T47D (cell line): ENCODE measurements around the gene RNF43.
A peak's percentile ranks its signal among the peaks of the same experiment; 100 is the strongest.

Experiments
- DNase-seq, 2 experiments: peaks; one replicate each; pipeline versions ENCODE4 v3.0.0 to v3.0.0-alpha.2; 2011 to 2012; ENCODE audit warnings: low read depth in 1 of 2, low spot score in 1 of 2
- JUND ChIP-seq: IDR thresholded peaks from 2 replicates; pipeline ENCODE4 v1.6.1; 2012; ENCODE audit warnings: low read depth
- in situ Hi-C: cut with HindIII; loops from 2 replicates; pipeline ENCODE4 v1.10.0; 2016; ENCODE audit warnings: low sequenced_read_pairs, low pct_unique_long_range_greater_than_20kb

The RNF43 gene

DNA sequence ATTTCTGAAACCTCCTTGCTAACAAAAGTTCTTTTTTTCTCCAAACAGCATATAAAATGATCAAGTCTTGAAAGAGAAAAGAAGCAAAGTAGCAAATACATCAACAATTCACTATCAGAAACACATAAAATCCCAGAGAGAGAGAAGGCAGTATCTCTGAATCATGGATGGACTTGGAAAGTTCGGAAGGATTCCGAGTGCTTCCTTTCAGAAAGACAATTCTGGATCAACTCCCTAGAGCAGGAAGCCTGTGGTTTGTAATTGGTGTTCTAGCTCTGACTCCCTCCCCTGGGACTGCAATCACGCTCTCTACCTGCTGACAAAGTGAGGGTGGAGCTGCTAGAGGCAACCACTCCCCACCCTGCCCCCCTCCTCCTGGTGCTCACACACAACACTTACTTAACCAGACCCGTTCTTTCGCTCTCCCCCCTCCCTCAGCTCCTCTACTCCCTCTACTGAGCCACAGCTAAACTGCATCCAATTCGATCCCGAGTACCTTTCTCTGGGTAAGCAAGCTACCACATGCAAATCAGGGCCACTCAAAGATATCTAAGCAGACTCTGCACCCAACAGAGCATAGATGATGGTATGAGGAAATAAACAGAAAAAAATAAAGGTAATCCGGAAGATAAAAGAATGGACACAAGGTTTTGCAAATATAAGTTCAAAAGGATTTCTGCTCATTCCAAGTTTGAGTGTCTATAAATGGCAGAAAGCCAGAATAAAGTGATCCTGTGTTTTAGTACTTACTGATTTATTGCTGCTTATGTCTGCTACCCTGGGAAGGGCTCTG lies at the start of gene RNF43:
TSS of gene RNF43 (minus strand) at position 235 of the 793 bp plus-strand sequence. CDS start 1,957 bp downstream, outside the sequence.
- 0 out of 2 replicates have a peak, but pooled peaks have one; percentile 17 for TF ChIP-seq JUND
- peak; percentile 85 to 99 for DNase-seq
- in situ Hi-C loops, result no loop called here

DNA sequence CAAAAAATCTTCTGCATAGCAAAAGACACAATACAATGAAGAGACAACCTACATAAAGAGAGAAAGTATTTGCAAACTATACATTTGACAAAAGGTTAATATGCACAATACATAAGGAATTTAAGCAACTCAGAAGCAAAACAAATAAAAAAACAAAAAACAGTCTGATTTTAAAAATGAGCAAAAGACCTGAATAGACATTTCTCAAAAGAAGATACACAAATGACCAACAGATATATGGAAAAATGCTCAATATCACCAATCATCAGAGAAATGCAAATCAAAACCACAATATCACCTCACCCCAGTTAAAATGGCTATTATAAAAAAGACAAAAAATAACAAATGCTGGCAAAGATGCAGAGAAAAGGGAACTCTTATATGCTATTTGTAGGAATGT lies 38.2 kb upstream of the RNF43 start:
- no peak for TF ChIP-seq JUND
- DNase-seq, result no peak
- in situ Hi-C loops, result no loop called here

DNA sequence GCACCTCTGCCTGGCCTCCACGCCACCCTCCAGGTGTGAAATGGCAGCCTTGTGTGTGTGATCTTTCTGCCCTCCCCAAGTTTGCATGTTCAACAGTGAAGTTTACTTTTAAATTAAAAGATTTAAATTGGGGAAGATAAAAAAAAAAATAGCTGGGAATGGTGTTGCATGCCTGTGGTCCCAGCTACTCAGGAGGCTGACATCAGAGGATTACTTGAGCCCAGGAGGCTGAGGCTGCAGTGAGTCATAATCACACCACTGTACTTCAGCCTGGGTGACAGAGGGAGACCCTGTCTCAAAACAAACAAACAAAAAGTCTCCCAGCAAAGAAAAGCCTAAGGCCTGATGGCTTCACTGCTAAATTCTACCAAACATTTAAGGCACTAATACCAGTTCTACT lies 35.4 kb upstream of the RNF43 start:
- TF ChIP-seq JUND, result no peak
- DNase-seq, result no peak

DNA sequence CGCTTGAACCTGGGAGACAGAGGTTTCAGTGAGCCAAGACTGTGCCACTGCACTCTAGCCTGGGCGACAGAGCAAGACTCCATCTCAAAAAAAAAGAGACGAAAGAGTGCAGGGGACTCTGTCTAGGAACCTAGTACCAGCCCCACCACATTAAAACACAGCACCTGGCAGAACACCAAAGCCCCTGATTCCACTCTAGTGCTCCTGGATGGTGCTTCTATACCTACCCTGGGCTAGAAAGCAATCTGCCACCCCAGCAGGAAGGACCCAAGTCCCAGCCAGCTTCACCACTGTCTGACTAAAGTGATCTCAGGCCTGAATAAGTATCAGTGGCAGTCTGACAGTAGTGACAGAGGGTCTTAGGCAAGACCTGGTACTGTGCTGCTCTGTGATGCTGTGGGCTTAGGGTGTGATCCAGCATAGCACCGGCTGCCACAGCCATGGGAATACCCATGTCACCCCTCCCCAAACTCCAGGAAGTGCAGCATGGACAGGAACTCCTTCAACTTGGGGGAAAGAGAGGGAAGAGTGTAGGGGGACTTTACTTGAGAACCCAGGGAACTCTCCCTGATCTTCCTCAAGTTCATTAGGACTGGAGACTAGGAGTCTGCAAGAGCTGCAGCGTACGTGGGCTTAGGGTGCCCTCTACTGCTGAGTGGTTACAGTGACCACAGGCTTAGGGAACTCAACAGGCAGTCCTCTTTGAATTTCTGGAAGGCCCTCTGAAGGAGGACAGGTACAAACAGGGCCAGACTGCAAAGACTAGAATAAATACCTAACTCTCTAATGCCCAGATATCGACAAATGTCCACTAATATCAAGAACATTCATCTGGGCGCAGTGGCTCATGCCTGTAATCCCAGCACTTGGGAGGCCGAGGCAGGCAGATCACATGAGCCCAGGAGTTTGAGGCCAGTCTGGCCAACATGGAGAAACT lies 30.0 kb upstream of the RNF43 start:
- in situ Hi-C loops, result no loop called here
- peak; percentile 61 to 94 for DNase-seq
- TF ChIP-seq JUND, result no peak

More for the DNA sequence above, 35.4 kb upstream of the RNF43 start:
- in situ Hi-C loops, result no loop called here

DNA sequence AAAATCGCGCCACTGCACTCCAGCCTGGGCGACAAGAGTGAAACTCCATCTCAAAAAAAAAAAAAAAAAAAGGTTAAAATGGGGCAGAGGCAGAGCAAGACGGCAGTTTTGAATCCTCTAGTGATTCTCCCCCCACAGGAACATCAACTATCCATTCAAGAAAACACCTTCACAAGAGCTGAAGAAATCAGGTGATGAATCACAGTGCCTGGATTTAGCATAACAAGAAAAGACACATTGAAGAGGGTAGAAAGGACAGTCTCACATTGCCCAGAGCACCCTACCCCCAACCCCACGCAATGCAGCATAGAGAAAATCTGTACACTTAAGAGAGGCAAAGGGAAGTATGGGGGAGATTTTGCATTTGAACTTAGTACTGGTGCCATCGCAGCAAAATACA lies 28.8 kb upstream of the RNF43 start:
- in situ Hi-C loops, result no loop called here
- no peak for DNase-seq

DNA sequence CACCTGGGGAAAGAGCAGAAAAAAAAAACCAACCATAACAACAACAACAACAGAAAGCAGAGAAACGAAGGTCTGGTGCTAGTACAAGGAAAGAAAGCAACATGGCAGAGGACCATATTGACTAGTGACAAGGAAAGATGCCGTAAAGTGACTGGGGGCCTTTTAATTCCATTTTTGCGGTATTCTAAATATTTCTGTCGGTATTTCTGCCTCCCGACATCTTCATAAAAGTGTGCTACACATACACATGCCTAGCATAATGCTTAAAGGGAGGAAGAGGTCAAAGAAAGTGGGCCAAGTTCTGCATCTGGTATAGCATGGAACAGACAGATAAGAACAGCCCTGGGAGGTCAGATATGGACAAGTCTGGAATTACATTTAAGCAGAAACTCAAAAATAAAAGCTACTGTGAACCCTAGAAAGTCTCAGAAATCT lies 19.5 kb upstream of the RNF43 start:
- TF ChIP-seq JUND, result no peak
- in situ Hi-C loops, result no loop called here
- DNase-seq, result no peak

More for the DNA sequence above, 28.8 kb upstream of the RNF43 start:
- TF ChIP-seq JUND, result no peak

DNA sequence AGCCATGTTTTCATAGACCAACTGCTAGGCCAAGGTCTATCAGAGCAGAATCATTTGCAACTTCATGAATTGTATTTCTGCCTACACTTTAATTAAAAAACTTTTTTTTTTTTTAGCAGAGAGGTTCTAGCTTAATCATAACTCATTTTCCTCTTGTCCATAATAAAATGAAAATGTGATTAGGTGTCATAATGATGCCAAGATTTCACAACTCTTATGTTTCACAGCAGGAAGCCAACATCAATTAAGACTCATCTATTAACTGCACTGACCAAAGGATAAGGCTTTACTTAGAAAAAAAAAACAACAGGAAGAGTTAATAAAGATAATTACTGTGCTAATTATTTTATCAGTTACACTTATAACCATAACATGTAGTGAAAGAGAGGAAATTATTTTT lies 18.9 kb upstream of the RNF43 start:
- no peak for DNase-seq
- no peak for TF ChIP-seq JUND
- in situ Hi-C loops, result no loop called here

- TF ChIP-seq JUND, result no peak
- DNase-seq, result peak in 1 of 2 experiments; percentile 7
- in situ Hi-C loops, result no loop called here
These were observed 15.7 kb upstream of the RNF43 start for GRCh38 chr17:58432806-58433573.

DNA sequence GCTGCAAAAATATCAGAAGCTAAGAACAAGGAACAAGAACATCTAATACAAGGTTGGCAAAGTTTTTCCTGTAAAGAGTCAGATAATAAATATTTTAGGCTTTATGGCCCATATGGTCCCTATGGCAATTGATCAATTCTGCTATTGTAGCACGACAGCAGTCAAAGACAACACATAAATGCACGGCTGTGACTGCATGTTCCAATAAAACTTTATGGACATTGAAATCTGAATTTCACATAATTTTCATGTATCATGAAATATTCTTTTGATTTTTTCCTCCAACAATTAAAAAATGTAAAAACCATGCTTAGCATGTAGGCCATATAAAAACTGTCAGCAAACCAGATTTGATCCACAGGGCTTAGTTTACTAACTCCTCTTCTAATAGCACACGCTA lies 10.5 kb upstream of the RNF43 start:
- no peak for TF ChIP-seq JUND
- DNase-seq, result no peak
- in situ Hi-C loops, result no loop called here

- TF ChIP-seq JUND, result no peak
- no peak for DNase-seq
- in situ Hi-C loops, result no loop called here
These were observed 4.4 kb upstream of the RNF43 start for GRCh38 chr17:58421711-58422110.

- TF ChIP-seq JUND, result no peak
- DNase-seq, result no peak
- in situ Hi-C loops, result no loop called here
These were observed 3.5 kb upstream of the RNF43 start for GRCh38 chr17:58420827-58421226.

DNA sequence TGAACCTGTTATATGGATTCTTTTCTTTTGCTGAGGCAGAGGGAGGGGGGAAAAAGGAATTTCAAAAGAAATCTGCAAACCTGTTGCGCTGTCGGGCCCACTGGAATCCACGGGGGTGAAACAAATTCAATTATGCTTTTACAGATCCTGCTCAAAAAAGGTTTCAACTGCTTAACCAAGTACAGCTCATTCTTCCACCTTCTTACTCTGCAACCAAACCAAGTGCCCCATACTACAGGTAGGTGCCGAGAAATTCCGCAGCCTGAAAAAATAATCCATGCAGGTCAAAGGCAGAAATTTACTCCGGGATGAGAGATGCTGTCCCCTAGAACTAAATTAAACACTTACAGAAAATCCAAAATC lies 416 bp downstream of the RNF43 start:
- DNase-seq, result peak in 1 of 2 experiments; percentile 24
- in situ Hi-C loops, result no loop called here
- TF ChIP-seq JUND, result no peak

DNA sequence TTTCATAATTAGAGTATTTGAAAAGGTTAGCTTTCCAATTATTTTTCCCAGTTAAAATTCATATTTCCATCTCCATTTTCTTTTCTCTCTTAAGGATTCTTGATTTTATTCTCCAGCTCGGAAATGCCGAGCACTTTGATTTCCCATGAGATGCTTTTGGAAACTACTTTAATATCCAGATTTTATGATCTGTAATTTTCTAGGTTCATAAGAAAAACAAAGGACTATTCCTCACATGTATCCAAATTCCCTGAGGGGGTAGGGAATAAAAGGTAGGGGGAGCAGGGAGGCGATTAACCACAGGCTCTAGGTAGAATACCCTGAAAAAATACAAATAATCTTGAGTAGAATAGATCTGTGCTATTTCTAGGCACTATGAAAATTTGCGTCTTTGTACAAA lies 938 bp downstream of the RNF43 start:
- DNase-seq, result no peak
- no peak for TF ChIP-seq JUND
- in situ Hi-C loops, result no loop called here
